Left kidney (tissue), 2 donors: ENCODE measurements around the gene JAKMIP1. TPM values are rescaled to one million over a fixed set of nuclear protein-coding genes. Genes with fewer than 3 reads are reported as not detected.

Experiments
- DNase-seq: peaks from one replicate; pipeline ENCODE4 v3.0.0-alpha.2; 2013
- polyA plus RNA-seq: library from polyadenylated mRNA; unstranded; fragments of 120-200 nt; gene quantifications from one replicate; pipeline ENCODE4 v1.2.1, GENCODE V29; 2013; ENCODE audit not compliant: insufficient read length

Gene JAKMIP1
- polyA plus RNA-seq, 1 donor, result 0.08 TPM

- no peak for DNase-seq
These were observed 1.3 kb upstream of the JAKMIP1 start for GRCh38 chr4:6201580-6202091.

DNA sequence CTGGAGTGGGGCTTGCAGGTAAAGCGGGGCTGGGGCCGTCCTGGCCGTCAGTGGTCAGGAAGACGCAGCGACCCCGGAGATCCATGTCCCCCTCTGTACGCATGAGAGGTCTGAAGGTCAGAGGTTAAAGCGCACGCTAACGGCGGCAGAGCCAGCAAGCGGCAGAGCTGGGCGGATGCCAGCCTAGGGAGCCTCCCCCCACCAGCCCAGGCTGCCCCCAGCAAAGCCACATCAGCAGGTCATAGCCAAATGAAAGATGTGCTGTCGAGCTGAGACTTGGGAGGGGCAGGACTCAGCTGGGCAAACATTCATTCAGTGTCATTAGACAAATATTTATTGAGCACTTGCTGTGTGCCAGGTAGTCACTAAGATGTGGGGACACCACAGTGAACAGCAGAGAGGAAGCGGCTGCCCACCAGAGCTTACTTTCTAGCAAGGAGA is 593 bp upstream of the JAKMIP1 start:
- DNase-seq, result no peak

GRCh38 chr4:6199422-6199921 is 877 bp downstream of the JAKMIP1 start:
- no peak for DNase-seq

GRCh38 chr4:6198768-6199421 is 1.5 kb downstream of the JAKMIP1 start:
- no peak for DNase-seq

DNA sequence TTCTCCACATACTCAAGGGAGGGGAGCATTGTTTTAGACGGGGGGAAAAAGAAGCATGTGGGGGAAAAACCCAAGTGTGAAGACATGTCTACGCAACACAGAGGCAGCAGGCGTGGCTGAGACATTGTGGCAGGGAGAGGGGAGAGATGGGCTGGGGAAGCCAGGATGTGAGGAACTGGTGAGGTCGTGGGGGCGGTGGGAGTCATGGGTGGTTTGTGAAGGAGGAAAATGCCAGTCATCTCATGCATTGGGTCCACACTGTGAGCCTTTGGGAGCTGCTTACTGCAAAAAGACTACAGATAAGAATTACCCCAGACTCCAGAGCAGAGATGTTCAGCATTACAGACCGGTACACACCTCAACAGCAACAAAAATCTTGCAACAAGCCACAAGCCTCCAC is 2.1 kb downstream of the JAKMIP1 start:
- no peak for DNase-seq

DNA sequence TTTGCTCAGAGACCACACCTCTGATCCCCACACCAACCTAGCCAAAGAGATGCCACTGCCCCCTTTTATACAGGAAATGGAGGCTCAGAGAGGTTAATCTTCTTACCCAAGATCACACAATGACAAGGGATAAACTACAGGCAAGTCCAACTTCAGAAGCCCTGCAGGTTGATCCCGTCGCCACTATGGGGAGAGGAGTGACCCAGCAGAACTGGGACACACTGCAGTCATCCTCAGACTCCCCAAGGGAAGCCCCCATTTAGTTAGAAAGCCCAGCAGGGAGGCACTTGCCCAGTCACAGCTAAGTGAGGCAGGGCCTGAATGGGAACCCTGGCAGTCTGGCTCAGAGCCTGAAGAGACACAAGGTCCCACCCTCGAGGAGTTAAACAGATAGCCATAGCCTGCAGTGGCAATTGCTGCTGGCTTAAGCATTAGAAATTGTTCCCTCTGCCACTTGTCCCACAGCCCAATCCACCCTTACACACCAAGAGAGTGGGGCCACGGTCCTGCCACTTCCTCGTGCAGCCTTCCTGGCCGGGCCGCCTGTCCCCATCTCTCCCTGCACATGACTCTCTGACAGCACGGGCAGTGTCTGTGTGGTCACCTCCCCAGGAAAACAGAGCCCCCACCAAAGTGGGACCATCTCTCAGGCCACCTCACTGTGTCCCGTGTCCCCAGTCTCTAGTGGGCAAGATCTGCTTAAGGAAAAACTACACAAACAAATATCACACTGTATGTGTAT is 2.7 kb downstream of the JAKMIP1 start:
- DNase-seq, result no peak

DNA sequence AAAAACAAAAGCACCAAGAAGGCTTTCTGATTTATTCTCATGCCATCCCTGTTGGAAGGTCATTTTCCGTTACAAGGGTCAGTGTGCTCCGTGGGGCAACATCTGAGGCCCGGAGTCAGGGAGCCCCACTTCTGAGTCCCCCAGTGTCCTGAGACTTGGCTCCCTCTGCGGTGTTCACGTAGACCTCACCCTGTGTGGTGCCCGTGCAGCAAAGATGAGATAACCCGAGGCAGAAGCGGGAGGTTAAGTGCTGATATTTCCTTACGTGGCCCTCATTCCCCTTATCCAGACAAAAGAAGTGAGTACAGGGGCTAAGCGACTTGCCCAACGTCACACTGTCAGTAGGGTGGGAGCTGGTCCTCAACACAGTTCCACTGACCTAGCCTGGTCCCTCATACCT is 3.5 kb downstream of the JAKMIP1 start:
- DNase-seq, result no peak

GRCh38 chr4:6196324-6196723 is 4.0 kb downstream of the JAKMIP1 start:
- no peak for DNase-seq

DNA sequence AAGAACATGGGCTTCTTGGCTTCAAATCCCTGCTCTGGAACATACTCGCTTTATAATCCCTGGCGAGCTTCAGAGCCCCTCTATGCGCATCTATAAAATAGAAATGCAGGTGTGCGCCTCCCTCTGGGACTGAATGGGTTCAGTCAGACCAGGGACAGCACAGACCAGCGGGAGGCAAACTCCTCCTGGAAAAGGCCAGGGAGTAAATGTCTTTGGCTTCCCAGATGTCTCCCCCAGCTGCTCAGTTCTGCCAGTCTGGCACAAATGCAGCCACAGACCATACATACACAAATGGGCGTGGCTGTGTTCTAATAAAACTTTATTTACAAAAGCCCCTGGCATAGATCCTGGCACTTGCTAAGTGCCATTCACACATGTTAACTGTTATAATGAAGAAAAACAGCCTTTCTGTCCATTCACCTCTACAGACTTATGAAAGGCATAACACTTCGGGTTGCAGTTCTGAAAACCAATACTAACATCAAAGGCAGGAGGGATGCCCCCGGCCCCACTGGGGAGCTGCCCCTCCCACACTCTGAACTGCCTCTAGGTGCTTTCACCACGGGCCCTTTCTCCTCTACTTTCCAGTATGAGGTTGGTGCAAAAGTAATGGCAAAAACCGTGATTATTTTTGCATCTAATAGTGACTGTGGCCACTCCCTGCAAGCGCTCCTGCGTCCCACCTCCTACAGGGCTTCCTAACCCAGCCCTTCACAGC is 4.6 kb downstream of the JAKMIP1 start:
- no peak for DNase-seq

DNA sequence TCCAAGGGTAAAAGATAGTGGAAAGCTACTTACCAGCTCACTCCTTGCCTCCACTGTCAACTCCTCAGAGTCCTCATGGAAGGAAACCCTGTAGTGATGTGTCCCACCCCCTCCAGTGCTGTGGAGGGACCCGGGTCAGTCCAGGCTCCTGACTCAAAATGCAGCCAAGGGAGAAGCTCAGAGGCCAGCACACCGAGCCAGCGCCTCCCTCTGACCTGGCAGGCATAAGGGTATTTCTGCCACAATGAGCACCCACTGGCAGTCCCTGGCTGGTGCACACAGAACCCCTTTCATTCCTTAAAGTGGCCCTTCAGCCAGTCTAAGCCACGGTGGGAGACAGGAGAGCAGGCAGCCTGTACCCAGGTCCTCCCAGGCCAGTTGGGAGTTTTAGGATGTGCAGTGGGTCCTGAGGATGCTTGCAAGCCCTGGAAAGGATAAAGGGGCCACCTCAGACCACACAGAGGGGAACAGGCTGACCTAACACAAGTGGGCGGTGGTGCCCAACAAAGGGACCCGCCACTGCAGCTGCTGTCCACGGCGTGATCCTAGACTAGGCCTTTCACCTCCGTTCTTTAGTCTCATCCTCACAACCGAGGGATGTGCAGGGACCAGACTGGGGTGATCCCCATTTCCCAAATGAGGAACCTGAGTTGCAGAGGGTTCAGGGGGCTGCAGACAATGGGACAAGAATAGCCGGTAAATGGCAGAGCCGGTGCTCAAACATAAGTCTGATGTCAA is 5.7 kb downstream of the JAKMIP1 start:
- DNase-seq, result no peak

DNA sequence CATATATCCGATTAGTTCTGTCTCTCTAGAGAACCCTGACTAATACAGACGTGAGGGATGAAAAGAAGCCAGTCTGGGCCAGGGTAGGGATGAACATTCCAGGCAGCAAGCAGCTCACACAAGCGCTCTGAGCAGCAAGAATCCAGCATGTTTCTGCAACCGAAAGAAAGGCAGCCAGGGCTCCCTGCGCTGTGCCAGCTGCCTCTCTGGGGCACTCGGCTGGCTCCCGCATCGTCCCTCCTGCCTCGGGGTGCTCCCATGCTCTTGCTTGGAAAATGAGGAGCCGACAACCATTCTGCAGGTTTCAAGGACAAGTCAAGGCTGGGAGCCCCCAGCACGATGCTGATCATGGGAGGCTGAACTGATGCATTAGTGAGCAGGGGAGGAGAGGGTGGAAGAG is 7.0 kb downstream of the JAKMIP1 start:
- DNase-seq, result no peak

DNA sequence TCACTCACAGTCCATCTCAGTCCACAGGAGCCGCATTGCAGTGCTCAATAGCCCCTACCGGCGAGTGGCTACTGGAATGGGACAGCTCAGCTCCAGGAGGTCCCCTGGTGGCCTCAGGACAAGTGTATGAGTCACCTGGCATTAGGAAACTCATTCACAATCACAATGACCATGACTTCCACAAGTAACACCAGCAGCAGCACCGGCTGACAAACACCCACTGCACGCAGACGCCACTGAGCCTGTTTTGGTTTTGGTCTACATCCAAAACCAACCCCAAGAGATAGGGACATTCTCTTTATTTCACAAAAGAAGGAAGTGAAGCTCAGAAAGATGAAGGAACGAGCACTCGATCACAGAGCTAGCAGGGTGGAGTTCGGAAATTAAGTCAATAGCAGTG is 8.1 kb downstream of the JAKMIP1 start:
- DNase-seq, result no peak

- DNase-seq, result no peak
These were observed 8.8 kb downstream of the JAKMIP1 start for GRCh38 chr4:6191448-6192130.

DNA sequence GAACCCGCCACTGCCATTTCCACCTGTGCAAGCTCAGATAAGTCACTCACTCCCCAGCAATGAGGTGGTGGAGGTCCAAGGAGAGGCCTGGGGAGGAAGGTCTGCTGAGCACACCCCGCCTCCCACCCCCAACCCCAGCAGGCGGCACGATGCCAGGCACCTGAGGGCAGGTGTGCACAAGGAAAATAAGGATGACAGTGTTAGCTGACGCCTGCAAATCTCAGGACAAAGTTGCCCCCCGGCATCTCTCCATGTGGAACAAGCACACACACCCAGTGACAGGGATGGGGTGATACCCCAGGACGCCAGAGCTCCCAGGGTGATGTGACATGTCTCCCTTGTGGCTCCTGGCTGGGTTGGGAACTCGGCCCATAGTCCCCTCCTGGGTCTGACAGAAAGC is 9.9 kb downstream of the JAKMIP1 start:
- DNase-seq, result no peak

GRCh38 chr4:6189511-6189910 is 10.8 kb downstream of the JAKMIP1 start:
- no peak for DNase-seq

DNA sequence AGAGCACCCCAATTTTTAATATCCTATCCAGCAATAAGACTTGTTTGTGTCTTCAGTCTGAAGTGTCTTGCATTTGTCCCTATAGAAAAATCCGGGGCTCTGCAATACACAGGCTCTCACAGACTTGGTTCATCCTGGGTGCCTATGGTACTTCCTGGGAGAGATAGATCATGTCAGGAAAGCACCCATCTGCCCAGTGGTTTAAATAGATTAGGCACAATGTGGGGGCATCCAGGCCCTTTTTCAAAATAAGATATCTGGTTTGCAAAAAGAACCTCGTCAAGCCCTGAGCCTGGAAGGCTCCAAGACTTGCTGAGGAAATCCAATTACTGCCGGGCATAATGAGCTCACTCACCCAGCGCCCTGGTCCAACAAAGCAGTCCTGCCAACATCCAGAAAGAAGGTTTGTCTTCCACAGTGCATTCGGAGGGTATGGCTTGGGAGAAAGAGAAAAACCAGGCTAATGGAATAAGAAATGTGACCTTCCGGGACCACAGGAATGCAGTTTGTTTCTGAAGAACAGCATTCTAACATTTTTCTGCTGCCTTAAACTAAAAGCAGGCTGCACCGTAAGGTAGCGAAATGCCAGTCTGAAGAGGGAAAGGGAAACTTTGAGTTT is 11.6 kb downstream of the JAKMIP1 start:
- DNase-seq, result no peak

GRCh38 chr4:6184169-6184568 is 16.2 kb downstream of the JAKMIP1 start:
- DNase-seq, result no peak

DNA sequence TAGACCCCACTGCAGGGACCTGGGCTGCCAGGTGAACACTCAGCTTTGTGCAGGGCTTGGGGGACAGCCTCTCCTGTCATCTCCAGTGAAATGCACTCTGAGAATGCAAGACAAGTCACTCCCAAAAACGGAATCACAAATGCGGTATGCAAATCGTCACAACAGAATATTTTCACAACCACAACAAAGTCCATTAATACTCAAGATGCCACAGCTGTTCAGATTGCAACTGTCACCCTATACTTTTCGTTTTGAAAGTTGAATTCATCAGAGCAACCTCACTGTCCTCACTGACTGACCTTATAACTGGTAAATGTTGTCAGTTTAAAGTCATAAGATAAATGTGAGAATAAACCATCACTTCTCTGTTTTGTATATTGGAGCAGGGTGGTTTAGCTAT is 16.6 kb downstream of the JAKMIP1 start:
- DNase-seq, result no peak

DNA sequence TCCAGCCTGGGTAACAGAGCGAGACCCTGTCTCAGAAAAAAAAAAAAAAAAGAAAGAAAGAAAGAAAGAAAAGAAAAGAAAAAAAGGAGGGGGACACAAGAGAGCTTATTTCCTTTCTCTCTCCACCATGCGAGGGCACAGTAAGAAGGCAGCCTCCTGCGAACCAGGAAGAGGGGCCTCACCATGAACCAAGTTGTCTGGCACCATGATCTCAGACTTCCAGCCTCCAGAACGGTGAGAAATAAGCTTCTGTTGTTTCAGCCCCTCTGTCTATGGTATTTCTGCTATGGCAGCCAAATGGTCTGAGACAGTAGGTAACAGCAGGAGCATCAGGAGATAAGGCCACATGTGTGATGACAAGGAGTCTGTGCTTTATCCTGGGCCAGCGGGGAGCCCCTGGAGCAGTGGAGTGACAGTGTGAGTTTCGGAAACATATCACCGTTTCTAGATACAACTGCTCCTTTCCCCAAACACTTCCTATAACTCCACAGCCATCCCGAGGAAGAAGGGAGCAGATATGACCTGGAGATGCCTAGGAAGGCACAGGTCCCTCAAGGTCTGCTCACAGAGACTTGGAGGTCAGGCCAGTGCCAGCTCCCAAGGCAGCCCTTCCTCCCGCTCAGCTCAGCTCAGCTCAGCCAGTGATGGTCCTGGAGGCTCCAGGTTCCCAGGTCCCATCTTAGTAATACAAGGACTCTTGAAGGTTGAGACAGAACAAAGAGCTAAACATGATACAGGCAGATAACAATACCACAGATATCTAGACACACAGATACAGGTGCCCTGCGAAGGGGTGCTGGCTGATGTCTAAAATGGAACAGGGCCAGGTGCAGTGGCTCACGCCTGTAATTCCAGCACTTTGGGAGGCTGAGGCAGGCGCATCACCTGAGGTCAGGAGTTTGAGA is 17.7 kb downstream of the JAKMIP1 start:
- no peak for DNase-seq
